ENCODE data around the gene DCBLD1. TPM values are rescaled to one million over a fixed set of nuclear protein-coding genes. Genes with fewer than 3 reads are reported as not detected.

Gene DCBLD1
- total and polyA plus RNA-seq, 4 donors: 10.0 to 38.1 (median 13.0) TPM

DNA sequence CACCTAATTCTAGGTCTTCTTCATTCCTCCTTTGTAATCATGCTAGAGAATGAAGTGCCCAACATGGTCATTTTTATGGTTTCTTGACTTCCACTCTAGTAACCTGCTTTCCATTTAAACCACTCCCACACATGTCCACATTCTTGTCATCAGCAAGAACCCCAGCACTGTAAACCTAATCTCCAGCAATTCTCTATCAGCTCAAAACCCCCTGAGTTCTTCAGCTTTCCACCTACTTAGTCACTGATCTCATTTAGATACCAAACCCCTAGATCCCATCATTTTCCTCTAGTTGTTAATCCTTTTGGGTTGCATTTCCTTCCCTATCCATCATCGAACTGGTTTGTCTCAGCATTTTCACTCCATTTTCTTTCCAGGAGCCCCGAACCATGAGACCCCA, 70.1 kb downstream of the DCBLD1 start:
- no peak for DNase-seq
- no peak overlapping the region for H3K27ac ChIP-seq (ENCODE audit: low read depth in 1 of 2, low read length in 1 of 2)
- WGBS, 2 donors: 69 to 74% methylated on average over 2 of the region's 2 CpGs
- peaks cover 0 to 7% (median 2%) of the 10 kb centered on the region in 4 donors for H3K36me3 ChIP-seq (ENCODE audit: control insufficient read depth in 4 of 4, insufficient read depth in 4 of 4, low read length in 4 of 4)
- H3K4me3 ChIP-seq: no peak overlapping the region
- H3K9me3 ChIP-seq (ENCODE audit: control insufficient read depth in 4 of 4, insufficient read depth in 3 of 4, low read length in 3 of 4): no peaks in the 10 kb centered on the region
- no peaks in the 10 kb centered on the region for H3K27me3 ChIP-seq (ENCODE audit: control insufficient read depth in 3 of 3, insufficient read depth in 3 of 3, low read length in 2 of 3)
- H3K9ac ChIP-seq (ENCODE audit: insufficient read depth in 1 of 2, low read length in 2 of 2): no peak overlapping the region
- TF ChIP-seq, protein P1, sequence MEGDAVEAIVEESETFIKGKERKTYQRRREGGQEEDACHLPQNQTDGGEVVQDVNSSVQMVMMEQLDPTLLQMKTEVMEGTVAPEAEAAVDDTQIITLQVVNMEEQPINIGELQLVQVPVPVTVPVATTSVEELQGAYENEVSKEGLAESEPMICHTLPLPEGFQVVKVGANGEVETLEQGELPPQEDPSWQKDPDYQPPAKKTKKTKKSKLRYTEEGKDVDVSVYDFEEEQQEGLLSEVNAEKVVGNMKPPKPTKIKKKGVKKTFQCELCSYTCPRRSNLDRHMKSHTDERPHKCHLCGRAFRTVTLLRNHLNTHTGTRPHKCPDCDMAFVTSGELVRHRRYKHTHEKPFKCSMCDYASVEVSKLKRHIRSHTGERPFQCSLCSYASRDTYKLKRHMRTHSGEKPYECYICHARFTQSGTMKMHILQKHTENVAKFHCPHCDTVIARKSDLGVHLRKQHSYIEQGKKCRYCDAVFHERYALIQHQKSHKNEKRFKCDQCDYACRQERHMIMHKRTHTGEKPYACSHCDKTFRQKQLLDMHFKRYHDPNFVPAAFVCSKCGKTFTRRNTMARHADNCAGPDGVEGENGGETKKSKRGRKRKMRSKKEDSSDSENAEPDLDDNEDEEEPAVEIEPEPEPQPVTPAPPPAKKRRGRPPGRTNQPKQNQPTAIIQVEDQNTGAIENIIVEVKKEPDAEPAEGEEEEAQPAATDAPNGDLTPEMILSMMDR (IDR thresholded peaks at IDR 0.05; ENCODE audit: control extremely low read depth, extremely low read depth): no peak
- ATAC-seq (ENCODE audit: insufficient read depth, low FRiP score): no peak
- peaks cover 0 to 15% (median 3%) of the 10 kb centered on the region in 5 donors for H3K4me1 ChIP-seq (ENCODE audit: control insufficient read depth in 5 of 5, insufficient read depth in 5 of 5, low read length in 5 of 5)

DNA sequence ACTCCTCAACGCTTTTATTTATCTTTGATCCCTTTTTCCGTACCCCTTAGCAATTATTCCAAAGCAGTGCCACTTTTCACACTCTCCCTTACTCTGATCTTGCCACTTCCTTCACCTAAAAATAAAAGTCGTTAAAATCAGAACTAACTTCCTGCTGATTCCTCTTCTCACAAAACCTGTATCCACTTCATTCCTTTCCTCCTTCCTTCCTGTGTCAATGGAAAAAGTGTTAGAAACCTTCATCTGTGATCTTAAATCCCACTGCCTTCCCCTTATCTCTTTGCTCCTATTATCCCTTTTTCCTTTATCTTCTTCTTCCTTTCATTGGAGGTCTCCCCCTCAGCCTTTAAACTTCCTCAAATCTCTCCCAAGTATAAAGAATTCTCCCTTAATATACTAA, 70.7 kb downstream of the DCBLD1 start:
- DNase-seq: no peak
- no peak for ATAC-seq (ENCODE audit: insufficient read depth, low FRiP score)
- H3K4me3 ChIP-seq: no peak overlapping the region
- peaks cover 0 to 4% (median 1%) of the 10 kb centered on the region in 4 donors for H3K36me3 ChIP-seq (ENCODE audit: control insufficient read depth in 4 of 4, insufficient read depth in 4 of 4, low read length in 4 of 4)
- 33 to 43% methylated on average over 3 of the region's 3 CpGs for WGBS, 2 donors
- no peak overlapping the region for H3K9ac ChIP-seq (ENCODE audit: insufficient read depth in 1 of 2, low read length in 2 of 2)
- H3K4me1 ChIP-seq (ENCODE audit: control insufficient read depth in 5 of 5, insufficient read depth in 5 of 5, low read length in 5 of 5): peaks cover 0 to 10% (median 3%) of the 10 kb centered on the region in 5 donors
- no peaks in the 10 kb centered on the region for H3K27me3 ChIP-seq (ENCODE audit: control insufficient read depth in 3 of 3, insufficient read depth in 3 of 3, low read length in 2 of 3)
- H3K27ac ChIP-seq (ENCODE audit: low read depth in 1 of 2, low read length in 1 of 2): no peak overlapping the region
- H3K9me3 ChIP-seq (ENCODE audit: control insufficient read depth in 4 of 4, insufficient read depth in 3 of 4, low read length in 3 of 4): no peaks in the 10 kb centered on the region
- TF ChIP-seq, protein P1 (IDR thresholded peaks at IDR 0.05; ENCODE audit: control extremely low read depth, extremely low read depth): no peak

DNA sequence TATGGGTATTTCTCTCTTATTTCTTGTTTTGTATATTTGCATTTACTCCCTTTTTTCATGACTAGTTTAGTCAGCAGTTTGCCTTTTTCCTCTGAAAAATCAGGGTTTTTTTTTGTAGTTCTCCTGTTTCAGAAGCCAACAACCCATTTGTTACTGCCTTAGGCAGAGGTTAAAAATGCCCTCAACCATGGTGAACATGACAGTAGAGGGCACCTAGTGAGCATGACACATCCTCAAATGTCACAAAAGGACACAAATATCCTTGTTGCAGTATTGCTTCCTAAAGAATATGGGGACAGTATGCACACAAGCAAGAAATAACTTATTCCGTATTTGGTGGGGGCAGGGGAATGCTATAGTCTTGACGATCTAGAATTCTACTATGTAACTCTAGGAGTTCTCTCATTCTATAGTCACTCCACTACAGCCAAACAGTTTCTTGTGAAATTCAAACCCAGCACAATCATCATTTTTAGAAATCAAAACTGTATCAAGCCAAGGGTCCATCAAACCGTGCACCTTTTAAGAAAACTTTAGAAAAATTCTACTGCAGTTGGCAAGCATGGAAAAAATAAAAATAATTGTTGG, 72.9 kb downstream of the DCBLD1 start:
- H3K9ac ChIP-seq (ENCODE audit: insufficient read depth in 1 of 2, low read length in 2 of 2): no peak overlapping the region
- peaks cover 0 to 4% (median 2%) of the 10 kb centered on the region in 5 donors for H3K4me1 ChIP-seq (ENCODE audit: control insufficient read depth in 5 of 5, insufficient read depth in 5 of 5, low read length in 5 of 5)
- H3K4me3 ChIP-seq: no peak overlapping the region
- no peak overlapping the region for H3K27ac ChIP-seq (ENCODE audit: low read depth in 1 of 2, low read length in 1 of 2)
- DNase-seq (no peak), ATAC-seq (ENCODE audit: insufficient read depth, low FRiP score) (no peak)
- 37 to 39% methylated on average over 3 of the region's 3 CpGs for WGBS, 2 donors
- H3K27me3 ChIP-seq (ENCODE audit: control insufficient read depth in 3 of 3, insufficient read depth in 3 of 3, low read length in 2 of 3): no peaks in the 10 kb centered on the region
- H3K9me3 ChIP-seq (ENCODE audit: control insufficient read depth in 4 of 4, insufficient read depth in 3 of 4, low read length in 3 of 4): no peaks in the 10 kb centered on the region
- TF ChIP-seq, protein P1 (IDR thresholded peaks at IDR 0.05; ENCODE audit: control extremely low read depth, extremely low read depth): no peak
- peaks cover 0 to 3% (median 0%) of the 10 kb centered on the region in 4 donors for H3K36me3 ChIP-seq (ENCODE audit: control insufficient read depth in 4 of 4, insufficient read depth in 4 of 4, low read length in 4 of 4)

Data from lung (tissue), 12 donors.